ENCODE data around the gene KBTBD4.

DNA sequence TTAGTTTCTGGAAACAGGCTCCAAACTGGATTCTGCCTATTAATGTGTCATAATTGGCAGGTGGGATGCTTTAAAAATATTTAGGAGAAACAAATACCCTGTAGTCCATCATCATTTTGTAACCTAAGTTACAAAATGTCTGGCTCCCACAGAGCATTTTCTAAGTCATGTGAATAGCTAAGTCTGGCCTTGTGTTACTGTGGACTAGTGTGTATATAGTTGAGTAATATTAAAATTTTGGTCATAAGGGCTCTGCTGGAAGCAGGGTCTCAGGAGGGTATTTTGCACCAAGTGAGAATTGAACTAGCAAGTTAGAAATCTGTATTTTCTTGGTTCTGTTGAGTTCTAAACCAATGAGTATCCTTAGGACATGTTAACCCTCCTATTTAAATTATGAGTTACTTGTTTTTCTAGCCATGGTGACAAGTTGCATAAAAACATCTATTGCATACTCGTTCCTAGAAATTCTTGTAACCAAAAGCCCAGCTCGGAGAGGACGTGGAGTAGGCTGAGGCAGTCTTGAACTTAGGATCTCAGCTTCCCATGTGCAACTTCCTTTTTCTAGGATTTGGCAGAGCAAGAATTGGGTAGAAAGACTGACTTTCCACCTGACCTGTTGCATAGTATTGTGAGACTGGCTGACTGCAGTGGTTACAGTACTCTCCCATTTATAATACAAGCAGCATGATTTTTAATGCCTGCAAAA is 8.0 kb downstream of the KBTBD4 start:
- TF ChIP-seq, protein P1, sequence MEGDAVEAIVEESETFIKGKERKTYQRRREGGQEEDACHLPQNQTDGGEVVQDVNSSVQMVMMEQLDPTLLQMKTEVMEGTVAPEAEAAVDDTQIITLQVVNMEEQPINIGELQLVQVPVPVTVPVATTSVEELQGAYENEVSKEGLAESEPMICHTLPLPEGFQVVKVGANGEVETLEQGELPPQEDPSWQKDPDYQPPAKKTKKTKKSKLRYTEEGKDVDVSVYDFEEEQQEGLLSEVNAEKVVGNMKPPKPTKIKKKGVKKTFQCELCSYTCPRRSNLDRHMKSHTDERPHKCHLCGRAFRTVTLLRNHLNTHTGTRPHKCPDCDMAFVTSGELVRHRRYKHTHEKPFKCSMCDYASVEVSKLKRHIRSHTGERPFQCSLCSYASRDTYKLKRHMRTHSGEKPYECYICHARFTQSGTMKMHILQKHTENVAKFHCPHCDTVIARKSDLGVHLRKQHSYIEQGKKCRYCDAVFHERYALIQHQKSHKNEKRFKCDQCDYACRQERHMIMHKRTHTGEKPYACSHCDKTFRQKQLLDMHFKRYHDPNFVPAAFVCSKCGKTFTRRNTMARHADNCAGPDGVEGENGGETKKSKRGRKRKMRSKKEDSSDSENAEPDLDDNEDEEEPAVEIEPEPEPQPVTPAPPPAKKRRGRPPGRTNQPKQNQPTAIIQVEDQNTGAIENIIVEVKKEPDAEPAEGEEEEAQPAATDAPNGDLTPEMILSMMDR (IDR thresholded peaks at IDR 0.05) = no peak
- TF ChIP-seq POLR2A (IDR thresholded peaks at IDR 0.05) = no peak
